ENCODE measurements around the gene ASCL1. TPM values are rescaled to one million over a fixed set of nuclear protein-coding genes. Genes with fewer than 3 reads are reported as not detected.

ASCL1 gene
- total and polyA plus RNA-seq, 8 donors = 0.10 to 0.92 (median 0.41) TPM; not detected in 2

- H3K9me3 ChIP-seq = no peaks in the 10 kb centered on the region
- TF ChIP-seq EP300 (IDR thresholded peaks at IDR 0.05) = no peak
- no peak for TF ChIP-seq POLR2AphosphoS5 (IDR thresholded peaks at IDR 0.05)
- no peak for TF ChIP-seq CTCF (IDR thresholded peaks at IDR 0.05)
- TF ChIP-seq POLR2A (IDR thresholded peaks at IDR 0.05) = no peak
- no peak overlapping the region for H3K4me3 ChIP-seq
- peaks cover 8 to 19% (median 12%) of the 10 kb centered on the region in 4 donors for H3K4me1 ChIP-seq
- no peaks in the 10 kb centered on the region for H3K36me3 ChIP-seq
- no peak overlapping the region for H3K27ac ChIP-seq
- intact Hi-C loops (cut with DNase I; ENCODE audit: low total_unique reads) = loop anchor here (5.0 to 10.0 kb wide), 2 partner anchors 554 to 596 kb away; no protein-coding TSS in a partner anchor
- no peak for DNase-seq
- H3K27me3 ChIP-seq = peaks cover 7 to 94% (median 45%) of the 10 kb centered on the region in 3 donors
- WGBS, 5 donors = 11 to 35% (median 17%) methylated on average over 13 to 21 of the region's 21 CpGs
These were observed 6.4 kb upstream of the ASCL1 start for GRCh38 chr12:102950950-102951619.

GRCh38 chr12:102951841-102952240, 5.6 kb upstream of the ASCL1 start:
- Histone ChIP-seq H3K27me3 (peaks cover 7 to 97% (median 46%) of the 10 kb centered on the region in 3 donors), H3K4me1 (peaks cover 8 to 27% (median 19%) of the 10 kb centered on the region in 4 donors), H3K27ac (no peak overlapping the region), H3K4me3 (no peak overlapping the region), H3K9me3 (no peaks in the 10 kb centered on the region), H3K36me3 (no peaks in the 10 kb centered on the region)
- no peak for DNase-seq
- 57 to 71% (median 59%) methylated on average over 9 of the region's 9 CpGs for WGBS, 5 donors
- TF ChIP-seq CTCF (IDR thresholded peaks at IDR 0.05) (no peak), EP300 (IDR thresholded peaks at IDR 0.05) (no peak)
- intact Hi-C loops (cut with DNase I; ENCODE audit: low total_unique reads) = loop anchor here (5.0 to 10.0 kb wide), 2 partner anchors 553 to 595 kb away; no protein-coding TSS in a partner anchor

GRCh38 chr12:102953221-102953620, 4.3 kb upstream of the ASCL1 start:
- Histone ChIP-seq H3K27ac (no peak overlapping the region), H3K27me3 (peaks cover 14 to 98% (median 60%) of the 10 kb centered on the region in 3 donors), H3K4me3 (no peak overlapping the region), H3K4me1 (peaks cover 15 to 41% (median 33%) of the 10 kb centered on the region in 4 donors), H3K9me3 (no peaks in the 10 kb centered on the region), H3K36me3 (no peaks in the 10 kb centered on the region)
- intact Hi-C loops (cut with DNase I; ENCODE audit: low total_unique reads) = loop anchor here (5.0 to 10.0 kb wide), 2 partner anchors 552 to 594 kb away; no protein-coding TSS in a partner anchor
- DNase-seq = no peak
- TF ChIP-seq EP300 (IDR thresholded peaks at IDR 0.05) (no peak), POLR2A (IDR thresholded peaks at IDR 0.05) (no peak), POLR2AphosphoS5 (IDR thresholded peaks at IDR 0.05) (no peak), CTCF (IDR thresholded peaks at IDR 0.05) (no peak)

GRCh38 chr12:102954134-102954533, 3.3 kb upstream of the ASCL1 start:
- TF ChIP-seq EP300 (IDR thresholded peaks at IDR 0.05) = no peak
- TF ChIP-seq POLR2A (IDR thresholded peaks at IDR 0.05) = no peak
- TF ChIP-seq CTCF (IDR thresholded peaks at IDR 0.05) = no peak
- no peak for TF ChIP-seq POLR2AphosphoS5 (IDR thresholded peaks at IDR 0.05)
- intact Hi-C loops (cut with DNase I; ENCODE audit: low total_unique reads) = loop anchor here (5.0 to 10.0 kb wide), 2 partner anchors 551 to 593 kb away; no protein-coding TSS in a partner anchor
- H3K4me3 ChIP-seq = no peak overlapping the region
- H3K36me3 ChIP-seq = no peaks in the 10 kb centered on the region
- DNase-seq = no peak
- H3K27me3 ChIP-seq = peaks cover 17 to 99% (median 69%) of the 10 kb centered on the region in 3 donors
- no peak overlapping the region for H3K27ac ChIP-seq
- H3K4me1 ChIP-seq = peaks cover 21 to 44% (median 40%) of the 10 kb centered on the region in 4 donors
- 22 to 57% (median 43%) methylated on average over 1 of the region's 1 CpG for WGBS, 5 donors
- H3K9me3 ChIP-seq = no peaks in the 10 kb centered on the region

Measured in stomach (tissue), 9 donors.